ENCODE data around the gene ZBP1. TPM values are rescaled to one million over a fixed set of nuclear protein-coding genes. Genes with fewer than 3 reads are reported as not detected.

Gene ZBP1
- total RNA-seq, 2 donors from 2014 or later, result 0.14 to 8.9 TPM

GRCh38 chr20:57591289-57592229, 28.7 kb downstream of the ZBP1 start:
- H3K4me1 ChIP-seq (replicated peaks), result no peaks in the 10 kb centered on the region
- H3K27ac ChIP-seq, result no peak overlapping the region
- H3K27me3 ChIP-seq (replicated peaks; ENCODE audit: insufficient read depth), result no peaks in the 10 kb centered on the region
- no peak for DNase-seq (ENCODE audit: low spot score)
- TF ChIP-seq POLR2A (IDR thresholded peaks at IDR 0.05) (no peak), CTCF (IDR thresholded peaks at IDR 0.05) (no peak), POLR2AphosphoS5 (IDR thresholded peaks at IDR 0.05) (no peak)
- no peaks in the 10 kb centered on the region for H3K36me3 ChIP-seq
- intact Hi-C loops (cut with DNase I), result loop anchor here (5.0 kb wide), 1 partner anchor 209 kb away; no protein-coding TSS in a partner anchor
- H3K9me3 ChIP-seq, result no peaks in the 10 kb centered on the region
- no peak overlapping the region for H3K4me3 ChIP-seq
- WGBS, result 88% methylated on average over 15 of the region's 15 CpGs

- Histone ChIP-seq H3K4me3 (no peak overlapping the region), H3K9me3 (no peaks in the 10 kb centered on the region), H3K4me1 (replicated peaks) (no peaks in the 10 kb centered on the region), H3K27ac (no peak overlapping the region), H3K27me3 (replicated peaks; ENCODE audit: insufficient read depth) (no peaks in the 10 kb centered on the region), H3K36me3 (no peaks in the 10 kb centered on the region)
- WGBS, result 93% methylated on average over 18 of the region's 18 CpGs
- intact Hi-C loops (cut with DNase I), result loop anchor here (5.0 kb wide), 1 partner anchor 208 kb away; no protein-coding TSS in a partner anchor
- no peak for TF ChIP-seq POLR2A (IDR thresholded peaks at IDR 0.05)
- TF ChIP-seq POLR2AphosphoS5 (IDR thresholded peaks at IDR 0.05), result no peak
- TF ChIP-seq CTCF (IDR thresholded peaks at IDR 0.05), result no peak
- no peak for DNase-seq (ENCODE audit: low spot score)
Measured at GRCh38 chr20:57590485-57591288, 29.5 kb downstream of the ZBP1 start.

GRCh38 chr20:57589728-57590484, 30.3 kb downstream of the ZBP1 start:
- 91% methylated on average over 16 of the region's 16 CpGs for WGBS
- intact Hi-C loops (cut with DNase I), result loop anchor here (5.0 kb wide), 1 partner anchor 208 kb away; no protein-coding TSS in a partner anchor
- no peak overlapping the region for H3K4me3 ChIP-seq
- no peaks in the 10 kb centered on the region for H3K27me3 ChIP-seq (replicated peaks; ENCODE audit: insufficient read depth)
- no peak overlapping the region for H3K27ac ChIP-seq
- no peaks in the 10 kb centered on the region for H3K9me3 ChIP-seq
- no peak for DNase-seq (ENCODE audit: low spot score)
- TF ChIP-seq CTCF (IDR thresholded peaks at IDR 0.05) (no peak), POLR2A (IDR thresholded peaks at IDR 0.05) (no peak), POLR2AphosphoS5 (IDR thresholded peaks at IDR 0.05) (no peak)
- no peaks in the 10 kb centered on the region for H3K4me1 ChIP-seq (replicated peaks)
- H3K36me3 ChIP-seq, result no peaks in the 10 kb centered on the region

GRCh38 chr20:57589123-57589727, 31.0 kb downstream of the ZBP1 start:
- no peak overlapping the region for H3K4me3 ChIP-seq
- no peak overlapping the region for H3K27ac ChIP-seq
- DNase-seq (ENCODE audit: low spot score), result no peak
- TF ChIP-seq POLR2A (IDR thresholded peaks at IDR 0.05) (no peak), POLR2AphosphoS5 (IDR thresholded peaks at IDR 0.05) (no peak), CTCF (IDR thresholded peaks at IDR 0.05) (no peak)
- H3K9me3 ChIP-seq, result no peaks in the 10 kb centered on the region
- H3K36me3 ChIP-seq, result no peaks in the 10 kb centered on the region
- 92% methylated on average over 6 of the region's 6 CpGs for WGBS
- H3K27me3 ChIP-seq (replicated peaks; ENCODE audit: insufficient read depth), result no peaks in the 10 kb centered on the region
- no peaks in the 10 kb centered on the region for H3K4me1 ChIP-seq (replicated peaks)
- intact Hi-C loops (cut with DNase I), result no loop called here
